Endothelial cell of umbilical vein (primary cell): ENCODE results near the gene EXOSC6. TPM values are rescaled to one million over a fixed set of nuclear protein-coding genes. Genes with fewer than 3 reads are reported as not detected.

Experiments
- BruUV-seq: library from RNA; stranded (reverse); fragments of 400-500 nt; replicated peaks from 2 replicates; lab custom pipeline; 2021; lab: Mats Ljungman, UMichigan
- CTCF ChIA-PET: fragments of 300-600, 350-600 bp; sonication (Branson Sonifier 250); formaldehyde crosslinking; loops from one replicate; lab custom pipeline; 2021; ENCODE audit warnings: antibody characterized with exemption, inconsistent platforms; lab: Charles Lee
- POLR2A ChIA-PET: fragments of 300-600, 350-600 bp; sonication (Branson Sonifier 250); formaldehyde crosslinking; loops from one replicate; lab custom pipeline; 2021; ENCODE audit warnings: antibody characterized with exemption, inconsistent platforms; lab: Charles Lee
- DNase-seq: peaks from one replicate; pipeline ENCODE4 v3.0.0-alpha.2; 2011; ENCODE audit warnings: low read depth, low spot score
- FAIRE-seq: peaks from 2 replicates; lab custom pipeline; 2011; peaks lifted over from hg19 to GRCh38; lab: Jason Lieb, UNC
- H2AFZ ChIP-seq: 2 replicates; pipeline ENCODE4 v1.6.0; 2012; ENCODE audit warnings: low read depth, low read length, control low read depth, inconsistent platforms
- H3K27ac ChIP-seq: 2 replicates; pipeline ENCODE4 v1.5.1; 2011; ENCODE audit warnings: low read depth, mild to moderate bottlenecking, control low read depth, low read length, moderate library complexity; ENCODE audit not compliant: insufficient read depth
- H3K27me3 ChIP-seq, 2 experiments: 2 replicates each; pipeline versions ENCODE4 v1.6.0 to v1.6.1; 2011; ENCODE audit warnings: low read length in 2 of 2, mixed read lengths in 1 of 2; ENCODE audit not compliant: control insufficient read depth in 2 of 2, insufficient read depth in 2 of 2
- H3K36me3 ChIP-seq, 2 experiments: 2 replicates in 1 of 2; 3 replicates in 1 of 2; pipeline ENCODE4 v1.5.1; 2011; ENCODE audit warnings: low read length in 2 of 2, mild to moderate bottlenecking in 1 of 2, moderate library complexity in 1 of 2; ENCODE audit not compliant: control insufficient read depth in 2 of 2, insufficient read depth in 2 of 2; ENCODE audit errors: extremely low read depth in 1 of 2
- H3K4me1 ChIP-seq: 3 replicates; pipeline ENCODE4 v1.5.1; 2011; ENCODE audit warnings: mild to moderate bottlenecking, low read length; ENCODE audit not compliant: control insufficient read depth, insufficient read depth; ENCODE audit errors: extremely low read depth
- H3K4me2 ChIP-seq: 2 replicates; pipeline ENCODE4 v1.6.1; 2011; ENCODE audit warnings: low read length, control low read depth, mixed read lengths; ENCODE audit not compliant: insufficient read depth
- H3K4me3 ChIP-seq, 3 experiments: fragments of 200-600 bp in 1 of 3; sonication (generic), shearing (Covaris generic) in 1 of 3; replicated peaks in 1 of 3; 2 replicates each; pipeline ENCODE4 v1.5.1; 2011 to 2016; ENCODE audit warnings: control low read depth in 3 of 3, low read length in 3 of 3, mild to moderate bottlenecking in 2 of 3, inconsistent platforms in 1 of 3, low read depth in 1 of 3, moderate library complexity in 1 of 3; ENCODE audit not compliant: insufficient read depth in 1 of 3
- H3K79me2 ChIP-seq: 2 replicates; pipeline ENCODE4 v1.6.0; 2012; ENCODE audit warnings: low read length, inconsistent platforms; ENCODE audit not compliant: control insufficient read depth, insufficient read depth
- H3K9ac ChIP-seq: replicated peaks from 2 replicates; pipeline ENCODE3; 2011; ENCODE audit warnings: low read length, control low read depth; ENCODE audit not compliant: insufficient read depth; ENCODE audit errors: extremely low read depth
- H3K9me1 ChIP-seq: replicated peaks from 3 replicates; pipeline ENCODE4 v1.6.0; 2011; ENCODE audit warnings: mild to moderate bottlenecking, low read length; ENCODE audit not compliant: control insufficient read depth, insufficient read depth; ENCODE audit errors: extremely low read depth
- H3K9me3 ChIP-seq: replicated peaks from 2 replicates; pipeline ENCODE4 v1.5.1; 2012; ENCODE audit warnings: low read length, inconsistent platforms; ENCODE audit not compliant: control insufficient read depth, insufficient read depth
- H4K20me1 ChIP-seq: replicated peaks from 2 replicates; pipeline ENCODE3; 2011; ENCODE audit warnings: mild to moderate bottlenecking, low read length; ENCODE audit not compliant: control insufficient read depth, insufficient read depth; ENCODE audit errors: extremely low read depth
- CTCF ChIP-seq, 2 donors: IDR thresholded peaks; 1 replicate in 1 of 2; 2 replicates in 1 of 2; pipeline ENCODE4 v1.5.1; 2011; ENCODE audit warnings: low read length in 2 of 2, mild to moderate bottlenecking in 2 of 2, moderate library complexity in 2 of 2, control low read depth in 1 of 2, inconsistent platforms in 1 of 2, low read depth in 1 of 2; ENCODE audit not compliant: insufficient read depth in 1 of 2; ENCODE audit errors: extremely low read depth in 1 of 2
- EZH2 ChIP-seq: IDR thresholded peaks from 2 replicates; pipeline ENCODE4 v1.6.1; 2012; ENCODE audit warnings: borderline replicate concordance, low read depth, mild to moderate bottlenecking, moderate library complexity, low read length, inconsistent platforms; ENCODE audit not compliant: severe bottlenecking
- FOS ChIP-seq: IDR thresholded peaks from 2 replicates; pipeline ENCODE4 v1.6.1; 2011; ENCODE audit warnings: mild to moderate bottlenecking, low read length, moderate library complexity, borderline replicate concordance; ENCODE audit not compliant: insufficient read depth
- JUN ChIP-seq: IDR thresholded peaks from 2 replicates; pipeline ENCODE4 v1.6.1; 2011; ENCODE audit warnings: borderline replicate concordance, low read depth; ENCODE audit not compliant: insufficient read length, insufficient read depth
- MYC ChIP-seq: IDR thresholded peaks from one replicate; pipeline ENCODE4 v1.6.1; 2011; ENCODE audit warnings: mild to moderate bottlenecking, low read depth, low read length
- POLR2A ChIP-seq: IDR thresholded peaks from 2 replicates; pipeline ENCODE4 v1.6.1; 2012; ENCODE audit warnings: low read depth, mild to moderate bottlenecking, control low read depth, low read length
- dilution Hi-C: fragments of 300-500 bp; cut with MboI; formaldehyde crosslinking; loops from one replicate; pipeline ENCODE4 v1.15.0; 2019; ENCODE audit warnings: low sequenced_read_pairs; ENCODE audit not compliant: extremely low pct_ligation_motif_present
- intact Hi-C: fragments of 100-400 bp; cut with micrococcal nuclease; formaldehyde crosslinking; loops from one replicate; pipeline ENCODE4 v1.10.0; 2022
- polyA plus RNA-seq, 4 experiments: library from polyadenylated mRNA; depleted of rRNA in 3 of 4; stranded (reverse) in 3 of 4; unstranded in 1 of 4; fragments of >200 nt; gene quantifications; 2 replicates each; pipeline versions ENCODE4 v1.2.1 to v1.2.3, GENCODE V29; 2011 to 2012; ENCODE audit warnings: missing spikeins in 1 of 4
- total RNA-seq: library from RNA; stranded (reverse); gene quantifications from 2 replicates; pipeline ENCODE4 v1.2.3, GENCODE V29; 2021

The EXOSC6 gene
- total and polyA plus RNA-seq, 2 donors (not counting 3 experiments of a cell fraction or from before 2014, with no cell fraction given) = 12.6 to 29.2 TPM

- no peak for FAIRE-seq
- H2AFZ ChIP-seq = no peak overlapping the region
- ChIA-PET CTCF (interaction anchor here (1.0 to 1.9 kb wide), 7 partner anchors 11 to 93 kb away, joined by 3 to 12 read pairs (median 6); partner anchors contain the start of gene AARS1), POLR2A (no interaction called here)
- intact Hi-C loops = loop anchor here (1.0 kb wide), 2 partner anchors 87 to 273 kb away; no protein-coding TSS in a partner anchor
- H3K9me3 ChIP-seq = no peaks in the 10 kb centered on the region
- H3K27ac ChIP-seq = no peak overlapping the region
- H3K4me3 ChIP-seq = no peak overlapping the region
- peaks cover 3% of the 10 kb centered on the region for H3K4me1 ChIP-seq
- TF ChIP-seq EZH2 = no peak
- no peak for TF ChIP-seq JUN
- no peak for TF ChIP-seq POLR2A
- peak; percentile 40 to 63 for TF ChIP-seq CTCF (IDR thresholded peaks at IDR 0.05; ENCODE audit: extremely low read depth in 1 of 2, insufficient read depth in 1 of 2, low read depth in 1 of 2, low read length in 2 of 2)
- no peak for TF ChIP-seq FOS
- TF ChIP-seq MYC = no peak
- BruUV-seq = no TSS peak
- H3K9me1 ChIP-seq = no peaks in the 10 kb centered on the region
- no peak overlapping the region for H3K9ac ChIP-seq
- peaks cover 10 to 40% of the 10 kb centered on the region in 2 experiments for H3K36me3 ChIP-seq
- H4K20me1 ChIP-seq = no peaks in the 10 kb centered on the region
- no peak for DNase-seq
- no peak overlapping the region for H3K4me2 ChIP-seq
- H3K79me2 ChIP-seq = peaks cover 26% of the 10 kb centered on the region
- dilution Hi-C loops = no loop called here
- no peaks in the 10 kb centered on the region for H3K27me3 ChIP-seq
Measured at GRCh38 chr16:70252355-70252988, 732 bp upstream of the EXOSC6 start.
